Activated CD4-positive, CD25-positive, alpha-beta regulatory T cell treated with anti-CD3 and anti-CD28 coated beads, Interleukin-2, amount 50 U/mL, for 16 hours (primary cell): Measurements from ENCODE around the gene MZT2A.
"Not testable (repeated sequence)": the region's sequence is repeated elsewhere in the genome, so short reads cannot be mapped to it uniquely, and the experiment has no call there.

ENCODE experiments used
- DNase-seq: peaks from one replicate; pipeline ENCODE4 v3.0.0-alpha.2; 2020; ENCODE audit warnings: low read depth, low spot score

Gene MZT2A, protein sequence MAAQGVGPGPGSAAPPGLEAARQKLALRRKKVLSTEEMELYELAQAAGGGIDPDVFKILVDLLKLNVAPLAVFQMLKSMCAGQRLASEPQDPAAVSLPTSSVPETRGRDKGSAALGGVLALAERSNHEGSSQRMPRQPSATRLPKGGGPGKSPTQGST

DNA sequence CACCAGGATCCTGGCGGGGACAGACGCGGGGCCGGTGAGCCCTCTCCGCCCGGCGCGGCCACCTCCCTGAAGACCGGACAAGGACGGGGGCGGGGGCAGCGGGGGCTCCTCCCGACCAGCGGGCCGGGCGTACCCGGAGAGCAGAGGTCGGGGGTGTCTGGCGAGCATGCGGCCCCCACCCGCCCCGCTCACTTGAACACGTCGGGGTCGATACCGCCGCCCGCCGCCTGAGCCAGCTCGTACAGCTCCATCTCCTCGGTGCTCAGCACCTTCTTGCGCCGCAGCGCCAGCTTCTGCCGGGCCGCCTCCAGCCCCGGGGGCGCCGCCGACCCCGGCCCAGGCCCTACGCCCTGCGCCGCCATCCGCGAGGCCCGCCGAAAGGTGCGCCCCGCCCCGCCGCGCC, at the start of gene MZT2A:
MZT2A (minus strand) TSS at position 383 of the 403 bp plus-strand sequence; CDS start at position 362, 21 bp downstream.
- peak; percentile 15 for DNase-seq

GRCh38 chr2:131538856-131539255, 46.7 kb upstream of the MZT2A start:
- not testable (repeated sequence) for DNase-seq

- not testable (repeated sequence) for DNase-seq
These were observed 44.6 kb upstream of the MZT2A start for GRCh38 chr2:131536841-131537240.

DNA sequence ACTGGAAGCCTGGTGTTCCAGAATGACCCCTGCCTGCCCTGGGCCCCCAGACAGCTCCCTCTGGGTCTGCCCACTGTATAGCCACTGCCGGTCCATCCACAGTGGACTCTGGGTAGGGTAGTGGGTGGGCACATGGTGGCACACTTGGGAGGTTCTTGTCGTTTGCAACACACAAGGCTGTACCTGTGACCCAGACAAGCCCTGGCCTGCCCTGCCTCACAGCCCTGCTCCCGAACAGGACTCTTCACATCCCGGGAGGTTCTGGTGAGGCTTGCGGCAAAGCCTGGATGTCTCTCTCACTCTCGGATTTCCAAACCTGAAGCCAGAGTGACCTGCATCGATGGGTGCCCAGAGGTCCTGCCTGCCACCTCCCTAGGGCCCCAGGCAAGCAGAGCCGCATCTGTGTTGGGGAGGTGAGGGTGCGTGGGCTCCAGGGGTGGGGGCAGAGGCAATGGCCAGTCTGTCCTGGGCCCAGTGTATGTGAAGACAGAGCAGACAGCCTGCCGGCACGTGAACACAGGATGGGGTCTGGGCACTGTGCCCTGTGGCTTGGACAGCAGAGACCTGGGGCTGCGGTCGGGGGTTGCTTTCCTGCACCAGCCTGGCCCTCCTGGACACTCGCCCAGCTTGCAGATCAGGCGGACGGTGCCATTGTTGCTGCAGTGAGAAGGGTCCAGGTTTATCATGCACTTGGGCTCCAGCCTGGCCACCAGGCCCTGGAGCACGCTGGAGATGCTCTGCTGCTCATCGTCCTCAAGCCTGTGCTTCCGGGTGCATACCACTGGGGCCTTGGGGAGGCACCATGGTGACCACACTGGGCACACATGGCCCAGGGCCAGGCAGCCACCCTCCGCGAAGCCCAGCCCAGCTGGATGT, 44.0 kb upstream of the MZT2A start:
- not testable (repeated sequence) for DNase-seq

DNA sequence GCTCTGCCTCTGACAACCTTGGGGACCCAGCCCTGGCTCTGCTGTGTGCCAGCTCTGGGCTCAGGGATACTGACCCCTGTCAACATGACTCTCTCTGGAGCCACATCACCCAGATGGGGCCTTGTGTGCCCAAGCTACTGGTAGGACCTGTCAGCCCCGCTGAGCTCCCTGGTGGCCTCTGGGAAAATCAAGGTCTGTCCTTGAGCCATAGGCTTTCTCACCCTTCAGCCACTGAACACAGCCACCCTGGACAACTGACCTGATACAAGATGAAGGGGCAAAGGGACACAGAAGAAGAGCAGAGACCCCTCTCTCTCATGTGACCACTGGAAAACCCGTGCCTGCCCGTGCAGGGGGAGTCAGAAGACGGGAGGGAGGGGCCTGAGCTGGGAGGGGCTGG, 43.3 kb upstream of the MZT2A start:
- no peak for DNase-seq

GRCh38 chr2:131534965-131535364, 42.8 kb upstream of the MZT2A start:
- DNase-seq, result not testable (repeated sequence)

DNA sequence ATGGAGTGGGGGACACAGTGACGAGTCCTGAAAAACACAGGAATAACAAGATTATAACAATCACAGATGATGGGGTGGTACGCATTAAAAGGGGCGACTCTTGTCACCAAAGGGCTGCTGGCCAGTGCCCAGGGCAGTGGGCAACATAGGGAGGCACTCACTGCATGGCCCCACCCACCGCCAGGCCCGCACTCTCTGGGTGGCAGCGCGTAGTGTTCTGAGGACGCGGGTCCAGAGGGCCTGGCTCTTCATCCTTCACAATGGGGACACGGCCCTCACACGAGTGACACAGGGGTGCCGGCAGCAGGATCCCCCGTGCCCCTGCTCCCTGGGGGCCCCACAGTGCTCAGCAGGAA, 42.1 kb upstream of the MZT2A start:
- DNase-seq, result not testable (repeated sequence)

DNA sequence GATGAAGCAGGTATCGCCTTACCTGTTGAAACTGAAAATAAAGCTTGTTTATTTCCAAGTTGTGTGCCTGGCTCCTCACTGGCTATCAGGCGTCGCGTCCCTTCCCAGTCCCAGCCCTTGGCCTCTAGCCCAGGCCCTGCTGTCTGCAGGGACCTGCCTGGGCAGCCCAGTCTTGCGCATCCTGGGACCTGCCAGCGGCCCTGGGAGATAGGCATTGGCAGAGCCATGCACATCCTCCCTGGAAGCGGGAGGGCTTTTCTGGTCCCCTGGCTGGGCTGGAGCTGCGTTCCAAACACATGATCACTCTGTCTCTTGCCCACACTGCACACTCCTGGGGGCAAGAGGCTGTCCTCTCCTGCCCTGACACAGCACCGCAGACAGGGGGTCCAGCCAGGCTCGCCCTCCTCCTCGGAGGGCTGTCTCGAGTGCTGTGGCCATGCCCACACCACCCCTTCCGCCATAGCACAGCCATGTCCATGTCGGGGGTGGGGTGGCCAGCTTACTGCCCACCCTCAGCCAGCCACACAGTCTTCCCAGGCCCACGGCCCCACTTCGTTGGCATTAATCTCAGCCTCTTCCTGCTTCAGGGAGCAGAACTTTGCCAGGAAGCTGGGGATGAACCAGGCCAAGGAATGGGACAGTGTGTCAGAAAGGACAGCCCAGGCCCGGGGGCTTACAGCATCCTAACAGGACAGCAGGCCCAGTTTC, 41.6 kb upstream of the MZT2A start:
- DNase-seq, result not testable (repeated sequence)

DNA sequence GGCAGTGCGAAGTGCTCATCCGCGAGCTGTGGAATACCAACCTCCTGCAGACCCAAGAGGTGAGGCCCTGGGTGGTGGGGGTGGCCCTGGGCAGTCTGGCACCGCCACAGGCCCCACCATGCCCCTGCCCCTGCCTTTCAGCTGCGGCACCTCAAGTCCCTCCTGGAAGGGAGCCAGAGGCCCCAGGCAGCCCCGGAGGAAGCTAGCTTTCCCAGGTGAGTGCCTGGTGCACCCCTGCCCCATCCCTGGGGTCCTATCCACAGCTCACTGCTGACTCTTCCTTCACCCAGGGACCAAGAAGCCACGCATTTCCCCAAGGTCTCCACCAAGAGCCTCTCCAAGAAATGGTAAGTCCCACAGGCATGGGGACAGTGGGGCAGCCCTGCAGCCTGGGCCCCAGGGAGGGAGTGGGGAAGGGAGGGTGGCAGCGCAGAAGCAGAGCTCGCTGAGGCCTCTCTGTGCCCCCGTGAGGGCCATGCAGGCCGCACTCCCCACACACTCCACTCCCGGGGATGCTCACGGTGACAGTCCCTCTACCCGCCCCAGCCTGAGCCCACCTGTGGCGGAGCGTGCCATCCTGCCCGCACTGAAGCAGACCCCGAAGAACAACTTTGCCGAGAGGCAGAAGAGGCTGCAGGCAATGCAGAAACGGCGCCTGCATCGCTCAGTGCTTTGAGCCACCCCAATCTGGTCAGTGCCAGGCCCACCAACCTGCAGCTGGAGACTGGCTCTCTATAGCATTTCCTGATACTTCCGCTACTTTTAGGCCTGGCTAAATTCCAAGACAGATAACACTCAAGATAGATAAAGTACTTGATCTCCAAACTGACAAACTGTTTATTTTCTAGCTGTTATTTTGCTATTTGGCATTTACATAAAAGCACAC, 40.8 kb upstream of the MZT2A start:
- not testable (repeated sequence) for DNase-seq

DNA sequence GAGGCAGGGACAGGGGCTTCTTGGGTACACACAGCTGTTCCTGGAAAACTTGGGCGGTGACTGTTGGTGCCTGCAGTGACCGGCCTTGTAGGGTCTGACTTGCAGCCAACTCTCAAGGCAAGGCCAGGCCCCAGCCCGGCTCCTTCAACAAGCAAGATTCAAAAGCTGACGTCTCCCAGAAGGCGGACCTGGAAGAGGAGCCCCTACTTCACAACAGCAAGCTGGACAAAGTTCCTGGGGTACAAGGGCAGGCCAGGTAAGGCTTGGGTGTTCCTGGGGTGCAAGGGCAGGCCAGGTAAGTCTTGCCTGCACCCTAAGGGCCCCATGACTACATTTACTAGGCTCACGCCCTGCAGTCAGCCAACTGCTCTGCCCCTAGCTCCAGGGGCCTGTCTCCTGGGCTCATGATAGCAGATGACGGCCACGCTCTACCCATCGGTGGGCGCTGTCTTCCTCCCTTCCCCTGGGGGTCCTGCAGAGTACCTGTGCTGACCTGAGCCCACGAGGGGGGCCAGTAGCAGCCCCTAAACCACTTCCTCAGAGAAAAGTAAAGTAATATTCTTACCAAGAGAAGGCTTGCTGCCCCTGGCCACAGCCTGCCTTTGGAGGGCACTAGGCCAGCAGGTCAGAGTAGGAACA, 39.5 kb upstream of the MZT2A start:
- not testable (repeated sequence) for DNase-seq

- DNase-seq, result not testable (repeated sequence)
These were observed 38.6 kb upstream of the MZT2A start for GRCh38 chr2:131530626-131531344.

GRCh38 chr2:131529864-131530445, 37.8 kb upstream of the MZT2A start:
- not testable (repeated sequence) for DNase-seq

- DNase-seq, result not testable (repeated sequence)
These were observed 37.0 kb upstream of the MZT2A start for GRCh38 chr2:131528981-131529863.

DNA sequence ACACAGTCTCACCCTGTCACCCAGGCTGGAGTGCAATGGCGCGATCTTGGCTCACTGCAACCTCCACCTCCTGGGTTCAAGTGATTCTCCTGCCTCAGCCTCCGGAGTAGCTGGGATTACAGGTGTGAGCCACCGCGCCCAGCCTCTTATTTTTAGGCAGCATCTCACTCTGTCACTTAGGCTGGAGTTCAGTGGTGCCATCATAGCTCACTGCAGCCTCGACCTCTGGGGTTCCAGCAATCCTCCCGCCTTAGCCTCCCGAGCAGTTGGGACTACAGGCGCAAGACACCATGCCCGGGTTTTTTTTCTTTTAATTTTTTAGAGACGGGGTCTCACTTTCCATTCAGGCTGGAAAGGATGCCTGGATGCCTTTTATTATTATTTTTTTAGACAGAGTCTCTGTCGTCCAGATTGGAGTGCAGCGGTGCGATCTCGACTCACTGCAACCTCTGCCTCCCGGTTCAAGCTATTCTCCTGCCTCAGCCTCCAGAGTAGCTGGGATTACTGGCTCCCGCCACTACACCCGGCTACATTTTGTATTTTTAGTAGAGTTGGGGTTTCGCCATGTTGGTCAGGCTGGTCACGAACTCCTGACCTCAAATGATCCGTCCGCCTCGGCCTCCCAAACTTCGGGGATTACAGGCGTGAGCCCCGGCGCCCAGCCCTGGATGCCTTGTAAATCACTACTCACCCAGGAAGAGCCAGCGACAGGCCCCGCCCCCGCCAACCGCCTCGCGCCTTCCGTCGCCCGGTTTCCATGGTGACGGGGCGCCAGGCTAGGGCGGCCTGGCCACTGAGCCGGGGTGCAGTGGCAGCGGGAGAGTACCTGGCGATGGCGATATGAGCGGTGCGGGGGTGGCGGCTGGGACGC, 35.2 kb upstream of the MZT2A start, which contains the start of gene CCDC74A:
CCDC74A (plus strand) TSS at position 758 of the 871 bp plus-strand sequence; CDS start at position 841, 83 bp downstream.
- peak; percentile 62 for DNase-seq

DNA sequence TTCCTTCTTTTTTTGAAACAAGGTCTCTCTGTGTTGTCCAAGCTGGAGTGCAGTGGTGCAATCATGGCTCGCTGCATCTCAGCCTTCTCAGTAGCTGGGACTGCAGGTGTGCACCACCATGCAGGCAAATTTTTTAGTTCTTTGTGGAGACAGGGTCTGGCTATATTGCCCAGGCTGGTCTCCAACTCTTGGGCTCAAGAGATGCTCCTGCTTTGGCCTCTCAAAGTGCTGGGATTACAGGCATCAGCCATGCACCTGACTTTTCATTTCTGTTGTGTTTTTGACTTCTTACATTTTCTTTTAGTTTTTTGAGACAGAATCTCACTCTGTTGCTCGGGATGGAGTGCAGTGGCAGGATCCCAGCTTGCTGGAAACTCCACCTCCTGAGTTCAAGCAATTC, 33.1 kb upstream of the MZT2A start:
- not testable (repeated sequence) for DNase-seq

DNA sequence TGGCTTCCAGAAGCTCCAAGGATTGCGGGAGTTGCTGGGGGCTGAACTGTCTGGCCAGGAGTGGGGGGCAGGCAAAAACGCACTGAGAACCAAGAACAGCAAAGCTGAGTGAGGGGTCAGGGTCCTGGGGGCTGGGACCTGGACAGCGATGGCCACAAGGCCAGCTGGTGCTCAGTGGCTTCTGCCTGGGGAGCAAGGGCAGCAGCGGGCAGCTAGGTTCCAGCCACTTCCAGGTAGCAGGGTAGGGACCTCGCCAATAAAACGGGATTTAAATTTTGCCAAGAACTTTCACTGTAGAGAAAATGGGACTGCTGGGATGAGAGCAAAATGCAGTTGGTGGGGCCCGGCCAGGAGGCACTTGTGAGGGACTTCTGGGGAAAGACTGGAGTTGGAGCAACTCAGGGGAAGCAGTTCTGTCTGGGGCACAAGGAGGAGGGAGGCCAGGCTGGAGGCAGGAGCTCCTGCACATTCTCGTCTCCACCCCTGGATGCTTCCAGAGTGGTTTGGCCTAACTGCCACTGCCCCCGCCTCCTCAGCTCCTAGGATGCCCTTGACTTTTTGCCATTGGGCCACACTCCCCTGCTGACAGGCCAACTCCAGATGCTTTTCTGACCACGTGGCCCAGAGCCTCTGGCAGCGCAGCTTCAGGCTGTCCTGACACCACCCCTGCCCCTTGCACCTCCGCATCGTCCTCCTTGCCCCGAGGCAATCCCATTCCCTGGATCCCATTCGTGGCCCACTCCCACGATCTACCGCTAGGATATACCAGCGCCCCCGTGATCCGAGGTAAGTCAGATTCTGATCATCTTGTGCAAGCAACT, 30.0 kb upstream of the MZT2A start:
- DNase-seq, result no peak

DNA sequence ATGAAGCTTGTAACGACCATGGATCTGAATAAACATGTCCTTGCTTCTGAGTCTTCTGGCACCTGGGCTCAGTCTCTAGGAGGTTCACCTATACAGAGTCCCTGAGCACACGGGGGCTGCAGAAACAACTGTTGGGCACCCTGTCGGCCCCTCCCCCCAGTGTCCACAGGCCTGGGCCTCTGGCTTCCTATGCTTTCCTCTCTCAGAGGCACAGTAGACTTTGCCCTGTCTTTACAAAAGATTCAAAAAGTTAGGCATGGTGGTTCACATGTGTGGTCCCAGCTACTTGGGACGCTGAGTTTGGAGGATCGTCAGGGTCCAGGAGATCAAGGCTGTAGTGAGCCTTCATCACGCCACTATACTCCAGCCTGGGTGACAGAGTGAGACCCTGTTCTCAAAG, 29.3 kb upstream of the MZT2A start:
- DNase-seq, result not testable (repeated sequence)
